B cell (primary cell): ENCODE measurements around the gene PROB1. TPM values are rescaled to one million over a fixed set of nuclear protein-coding genes. Genes with fewer than 3 reads are reported as not detected.

Source experiments
- ATAC-seq: fragments of 200-7000 bp; cut with Tn5 transposase; one replicate; pipeline ENCODE4 v1.10.0; 2021; ENCODE audit warnings: low read depth, mild to moderate bottlenecking, moderate number of reproducible peaks, moderate library complexity
- CTCF ChIA-PET: fragments of 350-600 bp; sonication (Branson Sonifier 250); formaldehyde crosslinking; loops from one replicate; lab custom pipeline; 2021; ENCODE audit warnings: antibody characterized with exemption, inconsistent platforms; lab: Charles Lee
- POLR2A ChIA-PET: fragments of 350-600 bp; sonication (Branson Sonifier 250); formaldehyde crosslinking; loops from one replicate; lab custom pipeline; 2021; ENCODE audit warnings: antibody characterized with exemption; lab: Charles Lee
- DNase-seq: peaks from one replicate; pipeline ENCODE4 v3.0.0; 2013
- H2AFZ ChIP-seq: 2 replicates; pipeline ENCODE4 v1.6.1; 2012; ENCODE audit warnings: mild to moderate bottlenecking, low read depth, low read length; ENCODE audit not compliant: insufficient read depth, poor library complexity, severe bottlenecking
- H3K27ac ChIP-seq, 2 donors: 1 replicate in 1 of 2; 2 replicates in 1 of 2; pipeline ENCODE4 v1.5.1; 2012 to 2013; ENCODE audit warnings: low read length in 2 of 2, mild to moderate bottlenecking in 2 of 2, moderate library complexity in 1 of 2
- H3K27me3 ChIP-seq, 4 experiments: fragments of 200-600 bp in 1 of 4; sonication (generic) in 1 of 4; replicated peaks in 1 of 4; 1 replicate in 2 of 4; 2 replicates in 2 of 4; pipeline versions ENCODE4 v1.6.1 to v1.7.0; 2013 to 2016; ENCODE audit warnings: low read length in 3 of 4, mild to moderate bottlenecking in 2 of 4, mixed read lengths in 1 of 4, moderate library complexity in 1 of 4; ENCODE audit not compliant: insufficient read depth in 4 of 4, control insufficient read depth in 3 of 4; ENCODE audit errors: control extremely low read depth in 1 of 4
- H3K36me3 ChIP-seq, 2 experiments: replicated peaks in 1 of 2; 1 replicate in 1 of 2; 2 replicates in 1 of 2; pipeline versions ENCODE4 v1.6.1 to v1.7.1; 2013; ENCODE audit warnings: low read length in 1 of 2; ENCODE audit not compliant: insufficient read depth in 2 of 2, control insufficient read depth in 1 of 2; ENCODE audit errors: control extremely low read depth in 1 of 2, extremely low read depth in 1 of 2
- H3K4me1 ChIP-seq, 2 donors: fragments of 200-600 bp in 1 of 2; sonication (generic) in 1 of 2; 1 replicate in 1 of 2; 2 replicates in 1 of 2; pipeline versions ENCODE4 v1.5.1 to v1.6.1; 2013 to 2017; ENCODE audit warnings: low read length in 2 of 2; ENCODE audit not compliant: control insufficient read depth in 2 of 2, insufficient read depth in 2 of 2
- H3K4me2 ChIP-seq: replicated peaks from 2 replicates; pipeline ENCODE3; 2012; ENCODE audit warnings: mild to moderate bottlenecking, low read depth, low read length; ENCODE audit not compliant: poor library complexity, severe bottlenecking
- H3K4me3 ChIP-seq, 5 experiments: fragments of 200-600 bp in 1 of 5; sonication (generic) in 1 of 5; 1 replicate in 3 of 5; 2 replicates in 2 of 5; pipeline versions ENCODE4 v1.5.1 to v1.7.0; 2011 to 2016; ENCODE audit warnings: low read length in 4 of 5, mild to moderate bottlenecking in 4 of 5, low read depth in 2 of 5, control low read depth in 1 of 5, moderate library complexity in 1 of 5; ENCODE audit not compliant: insufficient read depth in 1 of 5; ENCODE audit errors: control extremely low read depth in 1 of 5, extremely low read depth in 1 of 5
- H3K79me2 ChIP-seq: fragments of 200-600 bp; sonication (generic); one replicate; pipeline ENCODE4 v1.6.0; 2016; ENCODE audit warnings: low read length; ENCODE audit not compliant: control insufficient read depth, insufficient read depth
- H3K9ac ChIP-seq: fragments of 200-600 bp; sonication (generic); 2 replicates; pipeline ENCODE4 v1.6.1; 2017; ENCODE audit warnings: mild to moderate bottlenecking, low read length, moderate library complexity
- H3K9me3 ChIP-seq, 3 donors: one replicate each; pipeline versions ENCODE4 v1.6.1 to v1.7.1; 2013; ENCODE audit warnings: low read length in 2 of 3; ENCODE audit not compliant: control insufficient read depth in 2 of 3, insufficient read depth in 1 of 3; ENCODE audit errors: control extremely low read depth in 1 of 3
- H4K20me1 ChIP-seq: 2 replicates; pipeline ENCODE4 v1.6.0; 2012; ENCODE audit warnings: mild to moderate bottlenecking, low read length; ENCODE audit not compliant: insufficient read depth, control insufficient read depth, poor library complexity, severe bottlenecking
- H3K27ac Mint-ChIP-seq: one replicate; pipeline ENCODE4 v1.8.0; 2021; ENCODE audit warnings: mixed read lengths
- H3K27me3 Mint-ChIP-seq: one replicate; pipeline ENCODE4 v1.8.0; 2021; ENCODE audit warnings: mixed read lengths
- H3K4me1 Mint-ChIP-seq: one replicate; pipeline ENCODE4 v1.8.0; 2021; ENCODE audit warnings: mixed read lengths
- H3K4me3 Mint-ChIP-seq: one replicate; pipeline ENCODE4 v1.8.0; 2021; ENCODE audit warnings: mixed read lengths
- H3K9me3 Mint-ChIP-seq: one replicate; pipeline ENCODE4 v1.8.0; 2022; ENCODE audit warnings: mixed read lengths; ENCODE audit not compliant: insufficient read depth
- CTCF ChIP-seq: fragments of 200-600 bp; IDR thresholded peaks from one replicate; pipeline ENCODE4 v1.8.0; 2022; ENCODE audit warnings: antibody characterized with exemption, mild to moderate bottlenecking
- EZH2 ChIP-seq: IDR thresholded peaks from 2 replicates; pipeline ENCODE4 v1.6.1; 2012; ENCODE audit warnings: borderline replicate concordance, low read depth, mild to moderate bottlenecking, moderate library complexity, low read length; ENCODE audit not compliant: insufficient read depth, poor library complexity, severe bottlenecking
- WGBS: methylation state at CpG from one replicate; pipeline ENCODE4 v1.1.5; 2013; ENCODE audit warnings: missing lambda C conversion rate; ENCODE audit not compliant: insufficient coverage; 5-methylcytosine and 5-hydroxymethylcytosine counted together
- intact Hi-C: fragments of 100-400 bp; cut with micrococcal nuclease; formaldehyde crosslinking; loops from one replicate; pipeline ENCODE4 v1.10.0; 2022
- polyA plus RNA-seq: library from polyadenylated mRNA; depleted of rRNA; stranded (reverse); fragments of >200 nt; gene quantifications from 2 replicates; pipeline ENCODE4 v1.2.3, GENCODE V29; 2012
- total RNA-seq, 2 donors: library from RNA; stranded (reverse); fragments of 120-200 nt in 1 of 2; gene quantifications; 1 replicate in 1 of 2; 2 replicates in 1 of 2; pipeline versions ENCODE4 v1.2.3 to v1.2.4, GENCODE V29; 2013 to 2022

Gene PROB1
- total and polyA plus RNA-seq, 2 donors (not counting 1 experiment from before 2014, with no cell fraction given), result 1.2 to 3.7 TPM

GRCh38 chr5:139376364-139376763 is 18.5 kb downstream of the PROB1 start:
- no peaks in the 10 kb centered on the region for H3K9me3 Mint-ChIP-seq
- H3K4me1 ChIP-seq, result no peaks in the 10 kb centered on the region
- H3K9me3 ChIP-seq, result no peaks in the 10 kb centered on the region
- no peaks in the 10 kb centered on the region for H3K27me3 ChIP-seq
- ChIA-PET CTCF (interaction anchor here (1.9 to 2.9 kb wide), 3 partner anchors 11 to 125 kb away, joined by 5 to 12 read pairs (median 7); partner anchors contain the start of gene MZB1), POLR2A (interaction anchor here (0.6 kb wide), 1 partner anchor 28 kb away, joined by 5 read pairs; the partner anchor contains the start of gene SPATA24)
- no peak for DNase-seq
- 100% methylated on average over 2 of the region's 7 CpGs for WGBS
- H3K27ac Mint-ChIP-seq, result no peak overlapping the region
- no peak overlapping the region for H3K4me2 ChIP-seq
- H3K27ac ChIP-seq, result no peak overlapping the region
- no peak for ATAC-seq
- TF ChIP-seq CTCF, result no peak
- no peak for TF ChIP-seq EZH2
- H3K4me3 ChIP-seq, result no peak overlapping the region
- H4K20me1 ChIP-seq, result no peaks in the 10 kb centered on the region
- no peak overlapping the region for H3K4me3 Mint-ChIP-seq
- intact Hi-C loops, result no loop called here
- peaks cover 2 to 23% of the 10 kb centered on the region in 2 experiments for H3K36me3 ChIP-seq
- H3K27me3 Mint-ChIP-seq, result no peaks in the 10 kb centered on the region
- H3K9ac ChIP-seq, result no peak overlapping the region
- peaks cover 4% of the 10 kb centered on the region for H3K4me1 Mint-ChIP-seq
- no peak overlapping the region for H2AFZ ChIP-seq
- H3K79me2 ChIP-seq, result peaks cover 28% of the 10 kb centered on the region

GRCh38 chr5:139374909-139375308 is 20.0 kb downstream of the PROB1 start:
- intact Hi-C loops, result no loop called here
- Histone ChIP-seq H3K36me3 (peaks cover 2 to 28% of the 10 kb centered on the region in 2 experiments), H3K4me1 (no peaks in the 10 kb centered on the region), H3K9ac (no peak overlapping the region), H3K4me3 (no peak overlapping the region), H3K9me3 (no peaks in the 10 kb centered on the region), H3K27ac (no peak overlapping the region), H3K79me2 (peaks cover 22% of the 10 kb centered on the region), H4K20me1 (no peaks in the 10 kb centered on the region), H3K27me3 (no peaks in the 10 kb centered on the region), H3K4me2 (no peak overlapping the region), H2AFZ (no peak overlapping the region)
- POLR2A ChIA-PET, result interaction anchor here (0.9 kb wide), 1 partner anchor 32 kb away, joined by 11 read pairs; no protein-coding TSS in a partner anchor
- no peaks in the 10 kb centered on the region for H3K27me3 Mint-ChIP-seq
- ATAC-seq, result no peak
- H3K27ac Mint-ChIP-seq, result peak overlapping the region; percentile 17
- peak; percentile 10 for DNase-seq
- peaks cover 3% of the 10 kb centered on the region for H3K4me1 Mint-ChIP-seq
- H3K9me3 Mint-ChIP-seq, result no peaks in the 10 kb centered on the region
- TF ChIP-seq EZH2 (no peak), CTCF (no peak)
- WGBS, result no CpG with 5 or more reads among the region's 2 CpGs
- CTCF ChIA-PET, result interaction anchor here (1.0 to 2.9 kb wide), 3 partner anchors 13 to 48 kb away, joined by 4 to 12 read pairs (median 4); partner anchors contain the start of gene MZB1
- no peak overlapping the region for H3K4me3 Mint-ChIP-seq
